Activated T-cell treated with anti-CD3 and anti-CD28 coated beads, Interleukin-2, amount 50 U/mL, for 72 hours (primary cell): ENCODE data around the gene CCDC159. TPM values are rescaled to one million over a fixed set of nuclear protein-coding genes. Genes with fewer than 3 reads are reported as not detected.
"Not testable (repeated sequence)": the region's sequence is repeated elsewhere in the genome, so short reads cannot be mapped to it uniquely, and the experiment has no call there.

Experiments
- ATAC-seq, 2 donors: fragments of 150-1000 bp; cut with Tn5 transposase; replicated peaks in 1 of 2; 2 replicates each; pipeline ENCODE4 v1.10.0; 2021; ENCODE audit warnings: moderate library complexity in 2 of 2, mild to moderate bottlenecking in 1 of 2
- DNase-seq, 2 donors: peaks; one replicate each; pipeline ENCODE4 v3.0.0; 2021 to 2022; ENCODE audit warnings: mixed read lengths in 1 of 2
- H3K27ac Mint-ChIP-seq: one replicate; pipeline ENCODE4 v1.8.0; 2022; ENCODE audit warnings: mild to moderate bottlenecking, moderate library complexity, mixed read lengths
- H3K27me3 Mint-ChIP-seq: one replicate; pipeline ENCODE4 v1.8.0; 2022; ENCODE audit warnings: low read depth, mixed read lengths
- H3K36me3 Mint-ChIP-seq, 2 donors: one replicate each; pipeline ENCODE4 v1.8.0; 2022; ENCODE audit warnings: mixed read lengths in 2 of 2, mild to moderate bottlenecking in 1 of 2; ENCODE audit not compliant: insufficient read depth in 2 of 2
- H3K4me1 Mint-ChIP-seq: one replicate; pipeline ENCODE4 v1.8.0; 2022; ENCODE audit warnings: low read depth, mixed read lengths
- H3K4me3 Mint-ChIP-seq, 2 donors: one replicate each; pipeline ENCODE4 v1.8.0; 2022; ENCODE audit warnings: mild to moderate bottlenecking in 2 of 2, mixed read lengths in 2 of 2, moderate library complexity in 2 of 2
- H3K9me3 Mint-ChIP-seq, 2 donors: one replicate each; pipeline ENCODE4 v1.8.0; 2022; ENCODE audit warnings: mixed read lengths in 2 of 2
- total RNA-seq, 2 donors: library from RNA; stranded (reverse); gene quantifications; one replicate each; pipeline ENCODE4 v1.2.3, GENCODE V29; 2022

CCDC159 gene
- total RNA-seq, 2 donors from 2014 or later: 27.9 to 30.7 TPM

DNA sequence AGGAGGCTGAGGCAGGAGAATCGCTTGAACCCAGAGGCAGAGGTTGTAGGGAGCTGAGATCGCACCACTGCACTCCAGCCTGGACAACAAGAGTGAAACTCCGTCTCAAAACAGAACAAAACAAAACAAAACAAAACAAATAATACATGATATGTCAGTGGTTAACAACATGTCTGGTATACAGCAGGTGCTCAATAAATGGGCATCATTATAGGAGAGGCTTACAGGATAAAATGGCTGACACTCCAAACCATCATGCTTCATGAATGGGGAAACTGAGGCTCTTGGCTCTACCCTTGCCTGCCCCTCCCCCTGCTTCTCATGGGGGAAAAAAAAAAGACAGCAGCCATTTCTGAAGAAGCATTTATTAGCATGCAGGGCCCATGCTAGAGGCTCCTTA is 3.9 kb upstream of the CCDC159 start:
- no peak for DNase-seq
- peaks cover 0 to 2% of the 10 kb centered on the region in 2 donors for H3K36me3 Mint-ChIP-seq
- no peaks in the 10 kb centered on the region for H3K9me3 Mint-ChIP-seq
- no peak overlapping the region for H3K4me3 Mint-ChIP-seq
- H3K27me3 Mint-ChIP-seq: no peaks in the 10 kb centered on the region
- peaks cover 50% of the 10 kb centered on the region for H3K4me1 Mint-ChIP-seq
- no peak overlapping the region for H3K27ac Mint-ChIP-seq
- no peak for ATAC-seq

DNA sequence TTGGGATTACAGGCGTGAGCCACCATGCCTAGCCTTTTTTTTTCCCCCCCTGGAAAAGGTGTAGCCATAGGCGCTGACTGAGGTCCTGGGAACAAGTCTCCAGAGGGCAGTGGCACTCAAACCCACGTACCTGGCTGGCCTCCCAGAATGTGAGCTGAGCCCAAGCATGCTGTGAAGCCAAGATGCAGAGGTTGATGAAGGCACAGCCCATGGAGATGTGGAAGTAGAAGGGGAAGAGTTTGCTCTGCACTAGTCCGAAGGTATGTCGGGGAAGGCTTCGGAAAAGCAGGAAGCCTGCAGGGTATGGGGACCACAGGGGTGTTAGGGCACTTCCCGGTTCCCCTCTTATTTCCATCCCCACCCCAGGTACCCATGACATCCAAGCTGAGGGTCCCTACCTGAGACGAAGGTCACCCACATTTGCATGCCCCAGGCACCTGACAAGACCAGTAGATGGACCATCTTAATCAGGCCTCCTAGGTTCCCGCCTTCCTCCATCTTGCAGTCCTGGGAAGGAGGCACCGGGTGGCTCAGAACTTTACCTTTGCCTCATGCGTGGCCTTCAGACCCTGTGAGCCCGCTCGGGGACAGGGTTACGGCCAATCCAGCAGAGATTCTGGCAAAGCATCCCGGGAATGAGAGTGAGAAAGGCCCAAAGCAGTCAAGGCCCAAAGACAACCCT is 1.1 kb upstream of the CCDC159 start:
- Mint-ChIP-seq H3K36me3 (peaks cover 4 to 6% of the 10 kb centered on the region in 2 donors), H3K4me3 (peak overlapping the region; percentile 95 to 96), H3K27ac (peak overlapping the region; percentile 88), H3K9me3 (peaks cover 2% of the 10 kb centered on the region in 2 donors), H3K4me1 (peaks cover 33% of the 10 kb centered on the region), H3K27me3 (no peaks in the 10 kb centered on the region)
- DNase-seq (no peak), ATAC-seq (no peak)

GRCh38 chr19:11347546-11348039 is 1.3 kb downstream of the CCDC159 start:
- peaks cover 4 to 6% of the 10 kb centered on the region in 2 donors for H3K36me3 Mint-ChIP-seq
- DNase-seq: no peak
- H3K4me1 Mint-ChIP-seq: peaks cover 33% of the 10 kb centered on the region
- no peaks in the 10 kb centered on the region for H3K27me3 Mint-ChIP-seq
- H3K27ac Mint-ChIP-seq: no peak overlapping the region
- H3K4me3 Mint-ChIP-seq: peak overlapping the region; percentile 95 to 96
- peaks cover 2% of the 10 kb centered on the region in 2 donors for H3K9me3 Mint-ChIP-seq
- ATAC-seq: no peak

GRCh38 chr19:11349171-11349570 is 2.9 kb downstream of the CCDC159 start:
- H3K36me3 Mint-ChIP-seq: peaks cover 4 to 6% of the 10 kb centered on the region in 2 donors
- no peak for DNase-seq

GRCh38 chr19:11354102-11354501 is 7.8 kb downstream of the CCDC159 start:
- not testable (repeated sequence) for H3K27ac Mint-ChIP-seq, ATAC-seq
- peaks cover 10% of the 10 kb centered on the region for H3K4me1 Mint-ChIP-seq

More at GRCh38 chr19:11349171-11349570, 2.9 kb downstream of the CCDC159 start:
- Mint-ChIP-seq H3K9me3 (peaks cover 2% of the 10 kb centered on the region in 2 donors), H3K27ac (no peak overlapping the region), H3K4me1 (peaks cover 32% of the 10 kb centered on the region), H3K4me3 (no peak overlapping the region), H3K27me3 (no peaks in the 10 kb centered on the region)
- no peak for ATAC-seq

DNA sequence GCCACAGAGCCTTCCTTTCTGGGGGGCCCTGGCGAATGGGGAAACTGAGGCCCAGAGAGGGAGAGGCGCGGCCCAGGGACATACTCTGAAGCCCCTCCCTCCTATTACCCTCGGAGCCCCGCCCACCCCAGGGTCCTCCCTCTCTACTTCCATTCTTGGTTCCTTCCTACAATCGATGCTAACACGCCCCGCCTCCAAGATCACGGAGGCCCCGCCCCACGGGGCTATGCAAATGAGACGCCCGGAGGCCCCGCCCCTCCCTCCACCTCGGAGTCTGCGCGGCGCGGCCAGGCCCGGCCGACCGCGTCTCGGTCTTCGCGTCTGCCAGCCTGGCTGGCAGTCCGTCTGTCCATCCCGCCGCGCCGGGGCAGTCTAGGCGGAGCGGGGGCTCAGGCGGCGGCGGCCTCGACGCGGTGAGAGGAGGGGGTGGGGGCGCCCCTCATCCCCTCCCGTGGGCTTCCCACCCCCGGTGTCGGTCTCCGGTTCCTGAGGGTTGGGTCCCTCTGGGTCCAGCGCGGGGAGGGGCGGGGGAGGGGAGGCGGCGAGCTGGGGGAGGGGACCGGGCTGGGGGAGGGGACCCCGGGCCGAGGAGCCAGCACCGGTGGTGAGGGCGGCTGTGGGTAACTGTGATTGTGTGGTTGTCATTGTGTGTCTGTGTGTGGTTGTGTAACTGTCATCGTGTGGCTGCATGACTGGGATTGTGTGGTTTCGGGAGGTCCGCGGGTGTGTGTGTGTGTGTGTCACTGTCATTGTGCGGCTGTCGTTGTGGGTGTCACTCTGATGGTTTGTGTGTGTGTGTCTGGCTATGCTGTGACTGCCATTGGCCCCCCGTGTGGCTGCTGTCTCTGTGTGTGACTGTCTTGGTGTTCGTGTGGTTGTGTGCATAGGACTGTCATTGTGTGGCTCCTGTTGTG is 9.1 kb downstream of the CCDC159 start, which contains the start of gene PLPPR2:
Gene PLPPR2 (plus strand): TSS at position 273 of the 914 bp plus-strand sequence. CDS start 2,242 bp downstream, outside the sequence.
- H3K27me3 Mint-ChIP-seq: peaks cover 11% of the 10 kb centered on the region
- H3K27ac Mint-ChIP-seq: peak within 1 kb of the TSS; percentile 12

More at GRCh38 chr19:11354102-11354501, 7.8 kb downstream of the CCDC159 start:
- H3K4me3 Mint-ChIP-seq: peak overlapping the region in 1 of 2 donors; percentile 27
- peaks cover 11% of the 10 kb centered on the region for H3K27me3 Mint-ChIP-seq
- H3K9me3 Mint-ChIP-seq, H3K36me3 Mint-ChIP-seq, DNase-seq: not testable (repeated sequence)

GRCh38 chr19:11356074-11356397 is 9.7 kb downstream of the CCDC159 start:
- H3K27me3 Mint-ChIP-seq: peaks cover 11% of the 10 kb centered on the region
- H3K27ac Mint-ChIP-seq: no peak overlapping the region
- ATAC-seq (no peak), DNase-seq (no peak)
- H3K4me3 Mint-ChIP-seq: peak overlapping the region; percentile 63 to 71
- H3K36me3 Mint-ChIP-seq: no peaks in the 10 kb centered on the region
- H3K4me1 Mint-ChIP-seq: peaks cover 10% of the 10 kb centered on the region
- no peaks in the 10 kb centered on the region for H3K9me3 Mint-ChIP-seq

More for the DNA sequence above, 9.1 kb downstream of the CCDC159 start, which contains the start of gene PLPPR2:
- Mint-ChIP-seq H3K9me3 (no peaks in the 10 kb centered on the region), H3K4me3 (peak within 1 kb of the TSS; percentile 63 to 71), H3K36me3 (no peaks in the 10 kb centered on the region), H3K4me1 (peaks cover 10% of the 10 kb centered on the region)
- peak; percentile 89 to 92 for DNase-seq
- peak; percentile 91 to 94 for ATAC-seq

DNA sequence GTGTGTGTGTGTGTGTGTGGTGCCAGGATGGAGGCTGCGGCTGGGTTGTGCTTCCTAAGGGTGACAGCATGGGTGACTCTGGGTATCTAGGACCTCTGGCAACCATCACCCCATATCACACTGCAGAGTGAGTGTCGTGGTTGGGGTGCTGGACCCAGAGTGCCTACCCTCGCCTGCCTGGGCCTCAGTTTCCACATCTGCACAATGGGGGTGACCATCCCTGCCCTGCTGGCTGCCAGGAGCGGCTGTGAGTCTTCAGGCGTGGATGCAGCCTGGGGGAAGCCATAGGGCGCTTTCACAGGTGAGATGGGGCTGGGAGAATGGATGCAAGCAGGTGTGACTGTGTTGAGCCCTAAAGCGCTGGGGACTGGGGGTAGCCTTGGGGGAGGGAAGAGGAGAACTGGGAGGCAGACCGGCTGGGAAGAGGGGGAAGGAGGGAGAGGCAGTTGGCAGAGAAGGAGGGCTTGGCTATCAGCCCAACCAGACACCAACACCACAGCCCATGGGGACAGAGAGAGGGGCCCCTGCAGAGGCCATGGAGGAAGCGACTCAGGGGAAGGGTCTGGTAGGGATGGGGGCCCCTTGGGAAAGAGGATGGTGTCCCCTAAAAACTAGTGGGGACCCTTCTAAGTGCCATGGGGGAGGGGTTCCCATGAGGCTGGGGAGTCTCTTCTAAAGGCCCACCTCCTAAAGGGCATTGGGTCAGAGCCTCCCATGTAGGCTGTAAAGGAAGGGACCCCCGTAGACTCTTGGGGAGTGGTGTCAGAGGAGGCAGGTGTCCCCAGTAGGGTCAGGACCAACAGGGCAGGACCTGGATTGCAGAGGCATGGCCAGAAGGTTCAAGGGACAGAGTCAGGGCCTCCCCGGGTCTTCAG is 10.6 kb downstream of the CCDC159 start:
- Mint-ChIP-seq H3K4me3 (no peak overlapping the region), H3K9me3 (no peaks in the 10 kb centered on the region), H3K27ac (no peak overlapping the region), H3K36me3 (no peaks in the 10 kb centered on the region), H3K27me3 (peaks cover 11% of the 10 kb centered on the region), H3K4me1 (peaks cover 10% of the 10 kb centered on the region)
- ATAC-seq: no peak
- DNase-seq: no peak

GRCh38 chr19:11359421-11359820 is 13.1 kb downstream of the CCDC159 start:
- Mint-ChIP-seq H3K36me3 (no peaks in the 10 kb centered on the region), H3K27ac (no peak overlapping the region), H3K4me3 (no peak overlapping the region), H3K27me3 (peaks cover 11% of the 10 kb centered on the region), H3K9me3 (no peaks in the 10 kb centered on the region), H3K4me1 (peaks cover 10% of the 10 kb centered on the region)
- ATAC-seq (no peak), DNase-seq (no peak)

- Mint-ChIP-seq H3K4me1 (peaks cover 2% of the 10 kb centered on the region), H3K9me3 (no peaks in the 10 kb centered on the region), H3K4me3 (no peak overlapping the region), H3K27ac (no peak overlapping the region), H3K36me3 (no peaks in the 10 kb centered on the region), H3K27me3 (peaks cover 5% of the 10 kb centered on the region)
- no peak for DNase-seq
- ATAC-seq: no peak
Measured at GRCh38 chr19:11361037-11361770, 14.9 kb downstream of the CCDC159 start.

DNA sequence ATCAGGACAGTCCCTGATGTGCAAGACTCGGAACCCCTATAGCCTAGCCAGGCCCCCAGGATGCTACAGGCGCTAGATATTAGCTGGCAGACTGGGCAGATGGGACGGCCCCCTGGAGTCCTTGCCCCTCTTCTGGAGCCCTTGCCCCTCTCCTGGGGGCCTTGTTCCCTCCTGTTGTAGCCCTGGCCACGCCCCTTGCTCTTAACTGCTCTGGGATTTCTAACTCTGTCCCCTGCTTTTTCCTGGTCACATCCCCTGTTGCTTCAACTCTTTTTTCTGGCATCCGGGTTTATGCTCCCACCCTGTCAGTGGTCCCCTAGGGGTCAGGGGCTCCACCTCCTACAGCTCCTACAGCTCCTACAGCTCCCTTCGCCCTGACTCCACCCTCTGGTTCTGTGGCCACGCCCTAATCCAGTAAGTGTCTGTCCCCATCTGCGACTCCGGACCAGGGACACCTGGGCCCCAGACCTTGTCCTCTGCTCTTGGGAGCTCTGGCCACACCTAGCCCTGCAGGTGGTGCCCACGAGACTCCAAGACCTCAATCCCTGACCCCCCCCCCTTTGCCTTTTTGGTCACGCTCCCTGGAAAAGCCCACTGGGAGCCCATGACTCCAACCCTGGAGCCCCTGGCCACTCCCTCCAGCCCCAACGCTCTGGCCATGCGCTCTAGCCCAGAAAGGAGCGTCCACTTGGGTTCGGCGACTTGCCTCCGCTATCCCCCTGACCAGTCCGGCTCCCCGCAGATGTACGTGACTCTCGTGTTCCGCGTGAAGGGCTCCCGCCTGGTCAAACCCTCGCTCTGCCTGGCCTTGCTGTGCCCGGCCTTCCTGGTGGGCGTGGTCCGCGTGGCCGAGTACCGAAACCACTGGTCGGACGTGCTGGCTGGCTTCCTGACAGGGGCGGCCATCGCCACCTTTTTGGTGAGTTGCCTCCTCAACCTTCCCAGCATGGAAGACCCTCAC is 15.7 kb downstream of the CCDC159 start:
- Mint-ChIP-seq H3K36me3 (peaks cover 0 to 1% of the 10 kb centered on the region in 2 donors), H3K4me1 (no peaks in the 10 kb centered on the region), H3K27me3 (no peaks in the 10 kb centered on the region), H3K9me3 (no peaks in the 10 kb centered on the region), H3K4me3 (no peak overlapping the region), H3K27ac (no peak overlapping the region)
- DNase-seq (no peak), ATAC-seq (no peak)
